Measurements from ENCODE around the gene POLRMT. TPM values are rescaled to one million over a fixed set of nuclear protein-coding genes. Genes with fewer than 3 reads are reported as not detected.

POLRMT gene
- total and polyA plus RNA-seq, 2 donors (not counting 1 experiment from before 2014, with no cell fraction given) = 7.3 to 21.5 TPM

DNA sequence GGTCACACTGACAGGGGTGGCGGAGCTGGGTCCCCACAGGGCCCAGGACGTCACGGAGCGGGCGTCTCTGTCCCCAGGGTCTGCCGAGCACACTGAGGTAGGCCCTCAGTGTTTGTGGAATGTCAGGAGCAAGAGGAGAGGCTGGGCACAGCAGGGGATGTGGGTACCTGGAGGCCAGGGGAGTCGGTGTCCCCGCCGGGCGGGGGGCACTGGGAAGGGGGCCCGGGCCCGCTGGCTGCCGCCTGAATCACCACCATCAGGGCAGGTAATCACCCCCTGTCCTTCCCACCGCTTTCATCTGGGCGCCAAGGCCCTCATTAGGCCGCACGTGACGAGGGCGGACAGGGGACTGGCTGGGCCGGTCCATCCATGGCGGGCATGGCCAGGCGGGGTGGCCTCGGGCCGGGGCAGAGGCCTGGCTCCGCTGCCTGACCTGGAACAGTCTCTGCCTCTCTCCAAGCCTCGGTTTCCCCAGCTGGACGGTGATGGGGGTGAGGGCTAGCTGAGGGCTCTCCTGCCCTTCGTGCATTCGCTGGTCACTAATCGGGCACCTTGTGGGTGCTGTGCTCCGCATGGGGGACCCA, 7.4 kb upstream of the POLRMT start:
- peaks cover 4% of the 10 kb centered on the region for H3K4me1 ChIP-seq (ENCODE audit: control insufficient read depth, extremely low read depth, insufficient read depth, low read length)
- no peak overlapping the region for H3K27ac ChIP-seq (ENCODE audit: insufficient read depth, low read length)
- H4K20me1 ChIP-seq (ENCODE audit: control insufficient read depth, extremely low read depth, insufficient read depth, low read length) = no peaks in the 10 kb centered on the region
- H3K9ac ChIP-seq (ENCODE audit: insufficient read depth, low read length) = no peak overlapping the region
- DNase-seq (ENCODE audit: low read depth in 2 of 2) = no peak
- no peaks in the 10 kb centered on the region for H3K79me2 ChIP-seq (ENCODE audit: control insufficient read depth, insufficient read depth, low read length)
- H2AFZ ChIP-seq (ENCODE audit: low read length) = no peak overlapping the region
- H3K27me3 ChIP-seq (ENCODE audit: control insufficient read depth, insufficient read depth, low read length) = no peaks in the 10 kb centered on the region
- H3K4me3 ChIP-seq (replicated peaks in 1 of 4; ENCODE audit: control extremely low read depth in 1 of 4, insufficient read depth in 1 of 4, low read depth in 3 of 4, low read length in 4 of 4) = no peak overlapping the region
- peaks cover 4% of the 10 kb centered on the region for H3K36me3 ChIP-seq (ENCODE audit: control insufficient read depth, insufficient read depth, low read length)
- H3K9me3 ChIP-seq (ENCODE audit: control insufficient read depth, insufficient read depth, low read depth, low read length) = no peaks in the 10 kb centered on the region
- TF ChIP-seq, protein P1, sequence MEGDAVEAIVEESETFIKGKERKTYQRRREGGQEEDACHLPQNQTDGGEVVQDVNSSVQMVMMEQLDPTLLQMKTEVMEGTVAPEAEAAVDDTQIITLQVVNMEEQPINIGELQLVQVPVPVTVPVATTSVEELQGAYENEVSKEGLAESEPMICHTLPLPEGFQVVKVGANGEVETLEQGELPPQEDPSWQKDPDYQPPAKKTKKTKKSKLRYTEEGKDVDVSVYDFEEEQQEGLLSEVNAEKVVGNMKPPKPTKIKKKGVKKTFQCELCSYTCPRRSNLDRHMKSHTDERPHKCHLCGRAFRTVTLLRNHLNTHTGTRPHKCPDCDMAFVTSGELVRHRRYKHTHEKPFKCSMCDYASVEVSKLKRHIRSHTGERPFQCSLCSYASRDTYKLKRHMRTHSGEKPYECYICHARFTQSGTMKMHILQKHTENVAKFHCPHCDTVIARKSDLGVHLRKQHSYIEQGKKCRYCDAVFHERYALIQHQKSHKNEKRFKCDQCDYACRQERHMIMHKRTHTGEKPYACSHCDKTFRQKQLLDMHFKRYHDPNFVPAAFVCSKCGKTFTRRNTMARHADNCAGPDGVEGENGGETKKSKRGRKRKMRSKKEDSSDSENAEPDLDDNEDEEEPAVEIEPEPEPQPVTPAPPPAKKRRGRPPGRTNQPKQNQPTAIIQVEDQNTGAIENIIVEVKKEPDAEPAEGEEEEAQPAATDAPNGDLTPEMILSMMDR (conservative IDR thresholded peaks at IDR 0.05 in 1 of 2, IDR thresholded peaks at IDR 0.05 in 1 of 2; ENCODE audit: low read depth in 1 of 2, low read length in 2 of 2) = no peak
- TF ChIP-seq EZH2 (IDR thresholded peaks at IDR 0.05; ENCODE audit: low read length, missing control alignments) = no peak
- H3K4me2 ChIP-seq (ENCODE audit: extremely low read depth, insufficient read depth, low read length) = no peak overlapping the region

DNA sequence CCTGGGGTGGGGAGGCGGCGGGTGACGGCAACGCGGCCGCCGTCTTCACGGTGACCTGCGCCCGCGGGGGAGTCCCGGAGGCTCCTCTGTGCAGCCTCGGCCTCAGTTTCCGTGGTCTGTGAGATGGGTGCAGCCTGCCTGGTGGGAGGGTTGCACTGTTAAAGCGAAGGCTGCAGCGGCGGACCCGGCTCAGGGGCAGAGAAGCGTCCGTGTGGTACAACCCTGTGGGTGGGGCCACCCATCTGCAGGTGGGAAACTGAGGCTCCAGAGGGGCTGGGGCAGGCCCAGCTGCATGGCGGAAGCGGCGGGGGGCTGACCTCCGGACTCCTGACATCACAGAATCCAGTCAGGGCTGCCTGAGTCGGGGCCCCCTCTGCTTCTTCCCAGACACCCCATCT, 6.8 kb upstream of the POLRMT start:
- H3K4me3 ChIP-seq (replicated peaks in 1 of 4; ENCODE audit: control extremely low read depth in 1 of 4, insufficient read depth in 1 of 4, low read depth in 3 of 4, low read length in 4 of 4) = peak overlapping the region in 1 of 4 experiments; percentile 34
- no peak overlapping the region for H2AFZ ChIP-seq (ENCODE audit: low read length)
- H3K9ac ChIP-seq (ENCODE audit: insufficient read depth, low read length) = no peak overlapping the region
- H3K79me2 ChIP-seq (ENCODE audit: control insufficient read depth, insufficient read depth, low read length) = no peaks in the 10 kb centered on the region
- H3K27me3 ChIP-seq (ENCODE audit: control insufficient read depth, insufficient read depth, low read length) = no peaks in the 10 kb centered on the region
- H3K27ac ChIP-seq (ENCODE audit: insufficient read depth, low read length) = no peak overlapping the region
- H3K36me3 ChIP-seq (ENCODE audit: control insufficient read depth, insufficient read depth, low read length) = peaks cover 4% of the 10 kb centered on the region
- no peak for DNase-seq (ENCODE audit: low read depth in 2 of 2)
- peaks cover 4% of the 10 kb centered on the region for H3K4me1 ChIP-seq (ENCODE audit: control insufficient read depth, extremely low read depth, insufficient read depth, low read length)
- no peaks in the 10 kb centered on the region for H4K20me1 ChIP-seq (ENCODE audit: control insufficient read depth, extremely low read depth, insufficient read depth, low read length)
- H3K9me3 ChIP-seq (ENCODE audit: control insufficient read depth, insufficient read depth, low read depth, low read length) = no peaks in the 10 kb centered on the region
- TF ChIP-seq, protein P1 (conservative IDR thresholded peaks at IDR 0.05 in 1 of 2, IDR thresholded peaks at IDR 0.05 in 1 of 2; ENCODE audit: low read depth in 1 of 2, low read length in 2 of 2) = no peak
- no peak for TF ChIP-seq EZH2 (IDR thresholded peaks at IDR 0.05; ENCODE audit: low read length, missing control alignments)
- no peak overlapping the region for H3K4me2 ChIP-seq (ENCODE audit: extremely low read depth, insufficient read depth, low read length)

DNA sequence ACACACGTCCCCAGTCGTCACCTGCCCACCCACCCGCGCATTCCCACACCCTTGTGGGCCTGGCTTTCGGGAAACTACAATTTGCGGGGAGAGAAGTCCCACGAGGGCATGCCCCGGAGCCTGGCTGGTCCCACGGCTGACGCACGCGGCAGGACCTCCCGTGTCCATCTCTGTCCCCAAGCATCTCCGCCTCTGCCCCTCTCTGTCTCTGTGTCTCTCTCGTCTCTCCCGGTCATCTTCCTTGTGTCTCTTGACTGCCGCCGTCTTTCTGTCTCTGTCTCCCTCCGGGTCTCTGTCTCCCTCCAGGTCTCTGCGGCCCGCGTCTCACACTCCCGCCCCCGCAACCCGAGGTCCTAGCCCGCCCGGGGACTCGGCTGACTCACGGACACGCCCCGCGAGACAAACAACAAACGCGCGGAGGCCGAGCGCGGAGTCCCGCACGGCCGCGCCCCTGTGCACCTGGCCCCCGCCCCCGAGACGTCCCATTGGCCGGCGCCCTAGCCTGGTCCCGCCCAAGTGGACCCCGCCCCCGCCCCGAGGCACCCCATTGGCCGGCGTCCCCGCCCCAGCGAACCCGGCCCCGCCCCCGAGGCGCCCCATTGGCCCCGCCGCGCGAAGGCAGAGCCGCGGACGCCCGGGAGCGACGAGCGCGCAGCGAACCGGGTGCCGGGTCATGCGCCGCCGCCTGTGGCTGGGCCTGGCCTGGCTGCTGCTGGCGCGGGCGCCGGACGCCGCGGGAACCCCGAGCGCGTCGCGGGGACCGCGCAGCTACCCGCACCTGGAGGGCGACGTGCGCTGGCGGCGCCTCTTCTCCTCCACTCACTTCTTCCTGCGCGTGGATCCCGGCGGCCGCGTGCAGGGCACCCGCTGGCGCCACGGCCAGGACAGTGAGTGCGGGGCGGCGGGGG, 6.2 kb upstream of the POLRMT start, which contains the start of gene FGF22:
FGF22 (plus strand) TSS at position 627 of the 908 bp plus-strand sequence; CDS start at position 674, 47 bp downstream.
- Histone ChIP-seq H3K4me3 (replicated peaks in 1 of 4; ENCODE audit: control extremely low read depth in 1 of 4, insufficient read depth in 1 of 4, low read depth in 3 of 4, low read length in 4 of 4) (peak within 1 kb of the TSS; percentile 37 to 55 (median 48)), H3K9ac (ENCODE audit: insufficient read depth, low read length) (peak within 1 kb of the TSS; percentile 30), H3K79me2 (ENCODE audit: control insufficient read depth, insufficient read depth, low read length) (no peaks in the 10 kb centered on the region), H2AFZ (ENCODE audit: low read length) (peak within 1 kb of the TSS; percentile 70), H4K20me1 (ENCODE audit: control insufficient read depth, extremely low read depth, insufficient read depth, low read length) (no peaks in the 10 kb centered on the region), H3K9me3 (ENCODE audit: control insufficient read depth, insufficient read depth, low read depth, low read length) (no peaks in the 10 kb centered on the region), H3K27me3 (ENCODE audit: control insufficient read depth, insufficient read depth, low read length) (no peaks in the 10 kb centered on the region), H3K27ac (ENCODE audit: insufficient read depth, low read length) (no peak within 1 kb of the TSS), H3K4me1 (ENCODE audit: control insufficient read depth, extremely low read depth, insufficient read depth, low read length) (peaks cover 4% of the 10 kb centered on the region), H3K4me2 (ENCODE audit: extremely low read depth, insufficient read depth, low read length) (peak within 1 kb of the TSS; percentile 95), H3K36me3 (ENCODE audit: control insufficient read depth, insufficient read depth, low read length) (peaks cover 1% of the 10 kb centered on the region)
- peak; percentile 72 to 81 for DNase-seq (ENCODE audit: low read depth in 2 of 2)
- TF ChIP-seq, protein P1 (conservative IDR thresholded peaks at IDR 0.05 in 1 of 2, IDR thresholded peaks at IDR 0.05 in 1 of 2; ENCODE audit: low read depth in 1 of 2, low read length in 2 of 2) = no peak
- TF ChIP-seq EZH2 (IDR thresholded peaks at IDR 0.05; ENCODE audit: low read length, missing control alignments) = no peak
